Endodermal cell (in vitro differentiated cells): ENCODE measurements around the gene TNFRSF9. TPM values are rescaled to one million over a fixed set of nuclear protein-coding genes. Genes with fewer than 3 reads are reported as not detected.

Experiments used
- DNase-seq: peaks from one replicate; pipeline ENCODE4 v3.0.0-alpha.2; 2017
- H3K27ac ChIP-seq: 2 replicates; pipeline ENCODE4 v1.5.1; 2013; ENCODE audit warnings: mild to moderate bottlenecking, low read depth, low read length, moderate library complexity
- H3K27me3 ChIP-seq: 2 replicates; pipeline ENCODE4 v1.6.1; 2013; ENCODE audit warnings: mild to moderate bottlenecking, low read length, moderate library complexity; ENCODE audit not compliant: insufficient read depth, control insufficient read depth, poor library complexity, severe bottlenecking
- H3K36me3 ChIP-seq: 2 replicates; pipeline ENCODE4 v1.7.0; 2013; ENCODE audit warnings: mild to moderate bottlenecking, low read length, moderate library complexity; ENCODE audit not compliant: control insufficient read depth, insufficient read depth
- H3K4me1 ChIP-seq: one replicate; pipeline ENCODE4 v1.7.0; 2013; ENCODE audit warnings: low read length; ENCODE audit not compliant: control insufficient read depth, insufficient read depth
- H3K4me3 ChIP-seq: 2 replicates; pipeline ENCODE4 v1.5.1; 2013; ENCODE audit warnings: mild to moderate bottlenecking, low read length, moderate library complexity
- H3K9ac ChIP-seq: 2 replicates; pipeline ENCODE4 v1.6.1; 2013; ENCODE audit warnings: mild to moderate bottlenecking, low read length, moderate library complexity; ENCODE audit not compliant: poor library complexity, severe bottlenecking; ENCODE audit errors: extremely low read depth
- H3K9me3 ChIP-seq: 2 replicates; pipeline ENCODE4 v1.6.1; 2013; ENCODE audit warnings: mild to moderate bottlenecking, low read length, moderate library complexity; ENCODE audit not compliant: control insufficient read depth
- H3K27ac Mint-ChIP-seq: 2 replicates; pipeline ENCODE4 v1.8.0; 2020; ENCODE audit warnings: mixed read lengths
- H3K27me3 Mint-ChIP-seq: 2 replicates; pipeline ENCODE4 v1.8.0; 2021; ENCODE audit warnings: mild to moderate bottlenecking, mixed read lengths; ENCODE audit not compliant: insufficient read depth
- H3K36me3 Mint-ChIP-seq: 2 replicates; pipeline ENCODE4 v1.8.0; 2020; ENCODE audit warnings: low read depth, mixed read lengths
- H3K4me1 Mint-ChIP-seq: 2 replicates; pipeline ENCODE4 v1.8.0; 2020; ENCODE audit warnings: mixed read lengths
- H3K4me3 Mint-ChIP-seq: 2 replicates; pipeline ENCODE4 v1.8.0; 2020; ENCODE audit warnings: mild to moderate bottlenecking, moderate library complexity, mixed read lengths
- H3K9me3 Mint-ChIP-seq: 2 replicates; pipeline ENCODE4 v1.8.0; 2020; ENCODE audit warnings: mild to moderate bottlenecking, mixed read lengths
- WGBS, 2 experiments: methylation state at CpG; one replicate each; pipeline versions ENCODE4 v1.1.5 to v1.1.7; 2013; ENCODE audit warnings: missing lambda C conversion rate in 2 of 2, mixed read lengths in 1 of 2; ENCODE audit not compliant: insufficient coverage in 1 of 2, insufficient read length in 1 of 2; 5-methylcytosine and 5-hydroxymethylcytosine counted together
- total RNA-seq, 2 donors: library from RNA; stranded (reverse); fragmentation: NEBNext Ultra II Directional in 1 of 2; extraction: Animal tissue kit (Norgen Biotek cat#: 25700) in 1 of 2; gene quantifications; 2 replicates in 1 of 2; 3 replicates in 1 of 2; pipeline ENCODE4 v1.2.1, GENCODE V29; 2021
- TF ChIP-seq, protein P1 (sequence below): fragments of 200-600 bp; sonication (generic); conservative IDR thresholded peaks from 2 replicates; pipeline ENCODE4 v1.5.0; 2021; ENCODE audit warnings: antibody characterized with exemption, mild to moderate bottlenecking

Gene TNFRSF9
- total RNA-seq, 2 donors from 2014 or later, result not detected

DNA sequence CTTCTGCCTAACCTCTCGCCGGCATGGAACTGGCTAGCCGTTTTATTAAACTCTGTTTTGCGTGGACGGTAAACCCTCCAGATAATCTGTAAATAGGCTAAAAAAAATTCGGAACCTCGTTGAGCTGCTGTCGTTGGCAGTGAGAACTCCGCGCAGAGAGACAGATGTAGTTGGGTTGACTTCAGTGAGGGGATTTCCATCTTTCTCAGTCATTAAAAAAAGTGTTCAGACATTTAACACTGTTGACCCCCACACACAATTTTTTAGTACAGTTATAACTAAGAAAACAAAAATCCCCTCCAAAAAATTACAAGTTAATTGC is 21.3 kb upstream of the TNFRSF9 start:
- 0 to 1% methylated on average over 8 to 10 of the region's 10 CpGs for WGBS, 2 experiments
- H3K9ac ChIP-seq, result peak overlapping the region; percentile 90
- TF ChIP-seq, protein P1, sequence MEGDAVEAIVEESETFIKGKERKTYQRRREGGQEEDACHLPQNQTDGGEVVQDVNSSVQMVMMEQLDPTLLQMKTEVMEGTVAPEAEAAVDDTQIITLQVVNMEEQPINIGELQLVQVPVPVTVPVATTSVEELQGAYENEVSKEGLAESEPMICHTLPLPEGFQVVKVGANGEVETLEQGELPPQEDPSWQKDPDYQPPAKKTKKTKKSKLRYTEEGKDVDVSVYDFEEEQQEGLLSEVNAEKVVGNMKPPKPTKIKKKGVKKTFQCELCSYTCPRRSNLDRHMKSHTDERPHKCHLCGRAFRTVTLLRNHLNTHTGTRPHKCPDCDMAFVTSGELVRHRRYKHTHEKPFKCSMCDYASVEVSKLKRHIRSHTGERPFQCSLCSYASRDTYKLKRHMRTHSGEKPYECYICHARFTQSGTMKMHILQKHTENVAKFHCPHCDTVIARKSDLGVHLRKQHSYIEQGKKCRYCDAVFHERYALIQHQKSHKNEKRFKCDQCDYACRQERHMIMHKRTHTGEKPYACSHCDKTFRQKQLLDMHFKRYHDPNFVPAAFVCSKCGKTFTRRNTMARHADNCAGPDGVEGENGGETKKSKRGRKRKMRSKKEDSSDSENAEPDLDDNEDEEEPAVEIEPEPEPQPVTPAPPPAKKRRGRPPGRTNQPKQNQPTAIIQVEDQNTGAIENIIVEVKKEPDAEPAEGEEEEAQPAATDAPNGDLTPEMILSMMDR, result no peak
- Mint-ChIP-seq H3K4me3 (peak overlapping the region; percentile 86), H3K36me3 (peaks cover 38% of the 10 kb centered on the region), H3K9me3 (no peaks in the 10 kb centered on the region), H3K27ac (peak overlapping the region; percentile 94), H3K4me1 (peaks cover 19% of the 10 kb centered on the region), H3K27me3 (no peaks in the 10 kb centered on the region)
- no peak for DNase-seq
- H3K4me3 ChIP-seq, result peak overlapping the region; percentile 100
- no peaks in the 10 kb centered on the region for H3K27me3 ChIP-seq
- H3K36me3 ChIP-seq, result peaks cover 44% of the 10 kb centered on the region
- peak overlapping the region; percentile 73 for H3K27ac ChIP-seq
- H3K9me3 ChIP-seq, result no peaks in the 10 kb centered on the region
- no peaks in the 10 kb centered on the region for H3K4me1 ChIP-seq

DNA sequence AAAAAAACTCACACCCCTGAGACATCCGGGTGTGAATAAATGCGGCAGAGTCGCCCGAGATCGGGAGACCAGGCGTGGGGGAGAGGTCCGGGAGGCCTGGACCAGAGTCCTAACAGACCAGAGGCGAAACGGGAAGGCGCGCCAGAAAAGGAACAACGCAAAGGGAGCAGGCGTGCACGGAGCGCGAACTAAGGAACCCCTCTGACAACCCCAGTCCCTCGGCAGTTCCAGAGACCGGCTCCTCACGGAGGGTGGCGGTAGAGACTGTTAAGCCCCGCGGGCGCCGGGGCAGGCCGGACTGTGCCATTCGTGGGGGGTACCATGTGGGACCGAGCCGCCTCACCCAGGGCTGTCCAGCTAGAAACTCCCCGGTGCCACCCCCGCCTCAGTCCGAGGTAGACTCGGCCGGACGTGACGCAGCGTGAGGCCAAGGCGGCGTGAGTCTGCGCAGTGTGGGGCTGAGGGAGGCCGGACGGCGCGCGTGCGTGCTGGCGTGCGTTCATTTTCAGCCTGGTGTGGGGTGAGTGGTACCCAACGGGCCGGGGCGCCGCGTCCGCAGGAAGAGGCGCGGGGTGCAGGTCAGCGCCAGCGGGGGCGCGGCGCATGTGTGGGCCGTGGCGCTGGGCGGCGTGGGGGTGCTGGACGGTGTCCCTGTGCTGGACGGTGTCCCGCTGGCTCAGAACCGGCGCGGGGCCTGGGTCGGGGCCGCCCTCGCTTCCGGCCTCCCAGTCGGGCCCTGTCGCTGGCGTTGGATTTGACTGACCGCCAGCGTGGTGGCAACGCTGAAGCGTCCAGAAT is 20.8 kb upstream of the TNFRSF9 start, which contains the start of gene PARK7:
TSS of gene PARK7 (plus strand) at position 496 of the 798 bp plus-strand sequence. CDS start 1,075 bp downstream, outside the sequence.
- TF ChIP-seq, protein P1, result peak; percentile 65
- Mint-ChIP-seq H3K9me3 (no peaks in the 10 kb centered on the region), H3K4me1 (peaks cover 19% of the 10 kb centered on the region)

DNA sequence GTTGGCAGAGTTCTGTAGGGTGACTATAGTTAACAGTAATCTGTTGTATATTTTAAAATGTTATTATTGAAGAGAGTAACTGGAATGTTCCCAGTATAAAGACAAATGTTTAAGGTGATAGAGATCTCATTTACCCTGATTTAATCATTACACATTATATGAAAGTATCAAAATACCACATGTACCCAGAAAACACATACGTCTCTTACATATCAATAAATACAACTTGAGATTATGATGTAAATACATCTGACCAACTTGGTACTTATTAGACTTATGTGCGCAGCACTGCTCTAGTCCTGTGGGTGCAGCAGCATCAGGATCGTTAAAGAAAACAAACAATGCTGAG is 20.2 kb upstream of the TNFRSF9 start:
- Histone ChIP-seq H3K9me3 (no peaks in the 10 kb centered on the region), H3K27ac (peak overlapping the region; percentile 86), H3K27me3 (no peaks in the 10 kb centered on the region), H3K36me3 (peaks cover 32% of the 10 kb centered on the region), H3K4me3 (peak overlapping the region; percentile 100), H3K4me1 (no peaks in the 10 kb centered on the region), H3K9ac (peak overlapping the region; percentile 90)
- Mint-ChIP-seq H3K27ac (peak overlapping the region; percentile 92), H3K9me3 (no peaks in the 10 kb centered on the region), H3K27me3 (no peaks in the 10 kb centered on the region), H3K4me3 (peak overlapping the region; percentile 86), H3K36me3 (peaks cover 28% of the 10 kb centered on the region), H3K4me1 (peaks cover 19% of the 10 kb centered on the region)
- TF ChIP-seq, protein P1, result no peak
- no peak for DNase-seq
- WGBS, 2 experiments, result 0 to 40% methylated on average over 1 to 2 of the region's 3 CpGs

More for the DNA sequence above, 20.8 kb upstream of the TNFRSF9 start, which contains the start of gene PARK7:
- Histone ChIP-seq H3K36me3 (peaks cover 38% of the 10 kb centered on the region), H3K27ac (peak within 1 kb of the TSS; percentile 86), H3K9me3 (no peaks in the 10 kb centered on the region), H3K4me1 (no peaks in the 10 kb centered on the region), H3K27me3 (no peaks in the 10 kb centered on the region), H3K4me3 (peak within 1 kb of the TSS; percentile 100), H3K9ac (peak within 1 kb of the TSS; percentile 90)
- Mint-ChIP-seq H3K4me3 (peak within 1 kb of the TSS; percentile 86), H3K27me3 (no peaks in the 10 kb centered on the region), H3K27ac (peak within 1 kb of the TSS; percentile 94), H3K36me3 (peaks cover 33% of the 10 kb centered on the region)
- DNase-seq, result peak; percentile 100
- 0% methylated on average over 47 to 81 of the region's 81 CpGs for WGBS, 2 experiments
